ENCODE measurements around the gene PPP1R3C.

The PPP1R3C gene

GRCh38 chr10:91642831-91643692 lies 10.2 kb upstream of the PPP1R3C start:
- no peak for DNase-seq (ENCODE audit: extremely low read depth, low read depth)
- no peak overlapping the region for H3K4me3 ChIP-seq (replicated peaks; ENCODE audit: low read depth, low read length)
- no peak for TF ChIP-seq CTCF (IDR thresholded peaks at IDR 0.05; ENCODE audit: low read depth, low read length, missing control alignments)

- no peak for DNase-seq (ENCODE audit: extremely low read depth, low read depth)
- no peak for TF ChIP-seq CTCF (IDR thresholded peaks at IDR 0.05; ENCODE audit: low read depth, low read length, missing control alignments)
Measured at GRCh38 chr10:91636892-91637291, 4.0 kb upstream of the PPP1R3C start.

DNA sequence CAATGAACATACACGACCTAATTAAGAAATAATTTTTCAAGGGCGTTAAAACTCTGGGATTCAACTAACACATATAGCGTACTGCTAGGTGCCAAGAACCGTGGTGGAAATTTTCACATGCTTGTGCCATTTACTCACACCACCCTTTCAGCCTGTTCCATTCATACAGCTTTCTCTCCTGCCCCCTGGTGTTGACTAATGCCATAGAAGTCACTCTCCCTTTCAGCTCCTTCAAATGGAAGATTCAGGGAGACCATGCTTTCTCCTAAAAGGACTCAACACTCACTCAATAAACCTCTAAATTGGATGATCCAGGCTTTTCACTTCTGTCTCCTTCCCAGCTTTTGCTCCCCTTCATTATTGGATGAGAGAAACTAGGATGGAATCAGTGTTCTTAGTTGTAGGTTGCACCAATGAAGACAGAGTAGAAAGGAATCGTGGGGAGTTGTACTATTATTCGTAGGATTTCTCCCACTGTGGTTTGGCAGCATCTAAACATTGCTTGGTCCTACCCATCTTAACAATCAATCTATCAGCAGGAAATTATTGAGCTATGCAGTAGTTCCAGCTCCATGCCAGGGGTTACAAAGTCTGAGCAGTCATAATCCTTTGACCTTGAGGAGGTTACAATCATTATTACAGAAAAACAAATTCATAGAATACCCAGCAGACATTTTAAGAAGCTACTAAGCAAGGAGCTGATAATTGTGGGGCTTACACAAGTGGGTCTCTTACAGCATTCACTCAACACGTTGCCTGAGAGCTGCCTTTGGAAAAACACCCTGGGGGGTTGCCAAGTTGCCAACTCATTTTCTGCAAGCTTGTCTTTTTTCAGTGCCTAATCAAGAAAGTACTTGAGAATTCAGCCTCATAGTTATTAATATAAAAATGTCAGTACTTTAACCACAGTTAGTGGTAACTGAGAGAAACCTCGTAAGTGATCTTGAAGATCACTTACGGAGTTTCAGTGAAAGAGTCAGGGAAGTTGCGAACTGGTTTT lies 2.8 kb upstream of the PPP1R3C start:
- H3K4me3 ChIP-seq (replicated peaks; ENCODE audit: low read depth, low read length): no peak overlapping the region
- peak; percentile 77 for DNase-seq (ENCODE audit: extremely low read depth, low read depth)
- TF ChIP-seq CTCF (IDR thresholded peaks at IDR 0.05; ENCODE audit: low read depth, low read length, missing control alignments): peak; percentile 77

More at GRCh38 chr10:91636892-91637291, 4.0 kb upstream of the PPP1R3C start:
- no peak overlapping the region for H3K4me3 ChIP-seq (replicated peaks; ENCODE audit: low read depth, low read length)

- no peak for TF ChIP-seq CTCF (IDR thresholded peaks at IDR 0.05; ENCODE audit: low read depth, low read length, missing control alignments)
- no peak overlapping the region for H3K4me3 ChIP-seq (replicated peaks; ENCODE audit: low read depth, low read length)
- DNase-seq (ENCODE audit: extremely low read depth, low read depth): no peak
Measured at GRCh38 chr10:91634898-91635297, 2.0 kb upstream of the PPP1R3C start.

- H3K4me3 ChIP-seq (replicated peaks; ENCODE audit: low read depth, low read length): no peak overlapping the region
- no peak for TF ChIP-seq CTCF (IDR thresholded peaks at IDR 0.05; ENCODE audit: low read depth, low read length, missing control alignments)
- no peak for DNase-seq (ENCODE audit: extremely low read depth, low read depth)
Measured at GRCh38 chr10:91634246-91634645, 1.4 kb upstream of the PPP1R3C start.

- DNase-seq (ENCODE audit: extremely low read depth, low read depth): no peak
- no peak for TF ChIP-seq CTCF (IDR thresholded peaks at IDR 0.05; ENCODE audit: low read depth, low read length, missing control alignments)
- H3K4me3 ChIP-seq (replicated peaks; ENCODE audit: low read depth, low read length): no peak overlapping the region; the same call in 1 of the 2 replicates
Measured at GRCh38 chr10:91630625-91631024, 2.2 kb downstream of the PPP1R3C start.

Data from HFF-Myc (cell line).